LNCAP (cell line): ENCODE measurements around the gene SYNE2.

ENCODE experiments used
- TF ChIP-seq, protein P1 (sequence below): fragments of 450-650 bp; IDR thresholded peaks from 2 replicates; pipeline ENCODE4 v1.5.1; 2017; ENCODE audit warnings: mild to moderate bottlenecking

The SYNE2 gene

GRCh38 chr14:64232095-64232838, 379.5 kb downstream of the SYNE2 start:
- TF ChIP-seq, protein P1, sequence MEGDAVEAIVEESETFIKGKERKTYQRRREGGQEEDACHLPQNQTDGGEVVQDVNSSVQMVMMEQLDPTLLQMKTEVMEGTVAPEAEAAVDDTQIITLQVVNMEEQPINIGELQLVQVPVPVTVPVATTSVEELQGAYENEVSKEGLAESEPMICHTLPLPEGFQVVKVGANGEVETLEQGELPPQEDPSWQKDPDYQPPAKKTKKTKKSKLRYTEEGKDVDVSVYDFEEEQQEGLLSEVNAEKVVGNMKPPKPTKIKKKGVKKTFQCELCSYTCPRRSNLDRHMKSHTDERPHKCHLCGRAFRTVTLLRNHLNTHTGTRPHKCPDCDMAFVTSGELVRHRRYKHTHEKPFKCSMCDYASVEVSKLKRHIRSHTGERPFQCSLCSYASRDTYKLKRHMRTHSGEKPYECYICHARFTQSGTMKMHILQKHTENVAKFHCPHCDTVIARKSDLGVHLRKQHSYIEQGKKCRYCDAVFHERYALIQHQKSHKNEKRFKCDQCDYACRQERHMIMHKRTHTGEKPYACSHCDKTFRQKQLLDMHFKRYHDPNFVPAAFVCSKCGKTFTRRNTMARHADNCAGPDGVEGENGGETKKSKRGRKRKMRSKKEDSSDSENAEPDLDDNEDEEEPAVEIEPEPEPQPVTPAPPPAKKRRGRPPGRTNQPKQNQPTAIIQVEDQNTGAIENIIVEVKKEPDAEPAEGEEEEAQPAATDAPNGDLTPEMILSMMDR: no peak

GRCh38 chr14:64232944-64233343, 380.1 kb downstream of the SYNE2 start:
- TF ChIP-seq, protein P1: no peak

GRCh38 chr14:64233531-64234190, 380.9 kb downstream of the SYNE2 start:
- TF ChIP-seq, protein P1: no peak

GRCh38 chr14:64234877-64235651, 382.3 kb downstream of the SYNE2 start:
- TF ChIP-seq, protein P1: no peak

DNA sequence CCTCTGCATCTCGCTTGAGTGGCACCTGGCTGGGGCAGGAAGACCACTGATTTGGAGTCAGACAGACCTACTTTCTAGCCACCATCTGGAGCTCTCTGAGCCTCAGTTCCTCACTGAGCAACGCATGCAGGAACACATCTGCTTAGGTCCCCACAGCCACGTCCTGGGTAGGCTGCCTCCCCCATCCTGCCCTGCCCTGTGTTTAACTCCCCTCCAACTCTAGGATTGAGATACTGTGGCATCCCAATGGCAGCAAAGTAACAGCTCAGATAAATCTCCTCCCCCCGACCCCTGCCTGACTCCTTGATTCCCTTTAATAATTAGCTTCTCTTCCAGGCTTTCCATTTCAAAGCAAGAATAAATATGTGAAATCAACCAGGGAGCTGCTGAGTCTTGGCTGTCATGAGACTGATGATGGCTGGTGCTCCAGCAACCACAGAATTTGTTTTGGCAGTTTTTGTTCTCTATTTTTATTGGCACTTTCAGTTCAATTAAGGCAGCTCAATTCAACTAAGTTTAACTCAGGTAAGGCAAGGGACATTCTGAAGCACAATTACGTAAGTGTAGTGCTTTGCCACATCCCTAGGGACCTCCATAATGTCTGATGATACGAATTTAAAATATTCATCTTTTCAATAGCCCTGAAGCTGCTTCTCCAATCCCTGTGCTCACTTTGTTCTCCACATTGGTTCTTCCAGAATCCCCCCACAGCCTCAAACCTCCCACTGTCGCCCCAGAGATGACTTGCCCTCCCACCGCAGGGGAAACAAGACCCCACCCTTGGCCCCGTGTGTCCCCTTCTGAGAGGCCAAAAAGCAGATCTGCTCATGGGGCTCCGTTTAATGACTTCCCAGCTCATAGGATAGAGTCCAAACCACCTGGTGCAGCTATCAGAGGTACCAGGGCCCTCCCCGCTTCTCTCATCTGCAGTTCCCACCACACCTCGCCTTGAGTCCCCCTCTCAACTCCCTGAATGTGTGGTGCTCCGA, 383.1 kb downstream of the SYNE2 start:
- TF ChIP-seq, protein P1: no peak

DNA sequence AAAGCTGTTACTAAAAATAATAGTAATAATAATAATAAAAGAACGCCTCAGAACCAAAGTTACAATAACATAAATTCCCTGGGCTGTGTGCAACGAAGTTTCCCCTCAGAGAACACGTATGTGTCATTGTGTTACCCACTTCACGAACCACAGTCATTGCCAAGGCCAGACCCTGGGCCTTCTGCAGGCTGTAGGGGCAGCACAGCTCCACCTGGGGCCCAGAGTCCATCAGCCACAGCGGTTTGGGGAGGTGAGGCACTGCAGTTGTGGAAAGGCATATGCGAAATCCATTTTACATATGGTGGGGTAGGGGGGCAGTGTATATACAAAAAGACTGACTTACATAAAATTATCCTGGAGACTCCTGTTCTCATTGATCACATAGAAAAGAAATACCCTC, 385.2 kb downstream of the SYNE2 start:
- TF ChIP-seq, protein P1: no peak

DNA sequence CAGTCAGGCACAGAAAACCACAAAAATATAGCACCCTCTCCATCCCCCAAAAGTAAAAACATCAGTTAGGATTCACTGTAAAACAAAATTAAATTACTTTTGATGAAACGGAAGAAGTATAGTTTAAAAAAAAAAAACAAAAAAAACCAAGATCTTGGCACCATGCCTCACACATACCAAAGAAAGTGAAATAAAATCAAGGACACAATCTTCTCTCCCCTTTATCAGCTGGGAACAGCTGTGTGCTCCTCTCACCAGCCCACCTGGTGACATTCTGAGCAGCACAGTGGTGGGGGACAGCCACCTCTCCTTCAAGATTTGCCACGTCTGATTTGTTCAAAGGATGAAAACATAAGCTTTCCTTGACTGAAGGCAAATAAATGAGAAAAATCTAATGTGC, 385.8 kb downstream of the SYNE2 start:
- TF ChIP-seq, protein P1: no peak
